IMR-90 (cell line): Measurements from ENCODE around the gene NIPBL.

ENCODE experiments used
- BHLHE40 ChIP-seq: fragments of 150-350 bp; IDR thresholded peaks from 2 replicates; pipeline ENCODE4 v1.6.1; 2016; ENCODE audit warnings: mild to moderate bottlenecking, low read depth, low read length
- CEBPB ChIP-seq: IDR thresholded peaks from 2 replicates; pipeline ENCODE4 v1.6.1; 2012; ENCODE audit warnings: low read depth, low read length, improper control_type of control experiment
- ELK1 ChIP-seq: fragments of 150-350 bp; IDR thresholded peaks from 2 replicates; pipeline ENCODE4 v1.6.1; 2016; ENCODE audit warnings: low read depth, mild to moderate bottlenecking, low read length, moderate library complexity, borderline replicate concordance
- FOS ChIP-seq: fragments of 150-350 bp; IDR thresholded peaks from 2 replicates; pipeline ENCODE4 v1.6.1; 2016; ENCODE audit warnings: low read depth, low read length
- MAZ ChIP-seq: IDR thresholded peaks from 2 replicates; pipeline ENCODE4 v1.6.1; 2012; ENCODE audit warnings: low read depth, mild to moderate bottlenecking, low read length, improper control_type of control experiment, moderate library complexity, borderline replicate concordance
- NFE2L2 ChIP-seq: fragments of 150-350 bp; IDR thresholded peaks from 2 replicates; pipeline ENCODE4 v1.6.1; 2016; ENCODE audit warnings: low read depth, mild to moderate bottlenecking, low read length
- POLR2A ChIP-seq: IDR thresholded peaks from 2 replicates; pipeline ENCODE4 v1.6.1; 2012; ENCODE audit warnings: mild to moderate bottlenecking, low read depth, low read length
- RAD21 ChIP-seq: IDR thresholded peaks from 2 replicates; pipeline ENCODE4 v1.6.1; 2012; ENCODE audit warnings: low read length, improper control_type of control experiment
- RCOR1 ChIP-seq: IDR thresholded peaks from 2 replicates; pipeline ENCODE4 v1.6.1; 2012; ENCODE audit warnings: mild to moderate bottlenecking, low read length, improper control_type of control experiment; ENCODE audit not compliant: insufficient replicate concordance
- RFX5 ChIP-seq: IDR thresholded peaks from 2 replicates; pipeline ENCODE4 v1.8.0; 2012; ENCODE audit warnings: low read depth, mild to moderate bottlenecking, low read length, moderate library complexity
- SMC3 ChIP-seq: fragments of 150-350 bp; IDR thresholded peaks from 2 replicates; pipeline ENCODE4 v1.6.1; 2016; ENCODE audit warnings: low read depth, mild to moderate bottlenecking, antibody characterized with exemption, low read length, moderate library complexity
- USF2 ChIP-seq: fragments of 150-350 bp; IDR thresholded peaks from 2 replicates; pipeline ENCODE4 v1.6.1; 2017; ENCODE audit warnings: mild to moderate bottlenecking, antibody characterized with exemption, low read length, low read depth
- TF ChIP-seq, protein P1 (sequence below): conservative IDR thresholded peaks from 2 replicates; pipeline ENCODE4 v1.5.1; 2012; ENCODE audit warnings: mild to moderate bottlenecking, low read depth, low read length, improper control_type of control experiment

DNA sequence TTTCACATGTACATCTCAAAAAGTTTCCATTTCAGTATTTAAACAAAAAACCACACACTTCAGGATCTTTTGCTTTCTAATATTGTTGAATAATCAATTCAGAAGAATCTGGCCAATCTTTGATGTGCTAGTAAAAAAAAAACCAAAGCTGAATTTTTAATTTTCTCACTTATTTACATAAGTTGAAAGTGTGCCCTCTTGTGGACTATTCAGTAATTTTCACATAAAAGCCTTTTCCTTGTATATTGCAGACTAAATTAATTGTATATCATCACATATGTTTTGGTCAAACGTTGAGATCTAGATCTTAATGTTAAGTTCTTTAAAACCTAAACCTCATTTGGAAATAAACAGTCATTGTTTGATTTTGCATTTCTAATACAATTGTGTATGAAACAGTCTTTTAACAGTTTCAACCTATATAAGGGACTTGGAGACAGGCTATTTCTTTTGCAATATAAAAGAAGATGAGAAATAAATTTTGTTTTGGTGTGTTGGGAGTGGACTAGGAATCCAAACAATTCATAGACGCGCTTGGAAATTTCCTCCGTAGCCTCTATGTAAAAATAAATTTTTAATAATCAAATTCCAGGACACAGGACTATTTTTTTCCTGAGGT, 68.1 kb downstream of the NIPBL start:
- TF ChIP-seq FOS (no peak), RAD21 (peak; percentile 35; the same call in 1 of the 2 replicates), SMC3 (peak; percentile 53; the same call in 1 of the 2 replicates), BHLHE40 (no peak), POLR2A (no peak), ELK1 (no peak), RFX5 (no peak), RCOR1 (no peak), MAZ (no peak), USF2 (no peak), NFE2L2 (no peak), CEBPB (no peak)
- TF ChIP-seq, protein P1, sequence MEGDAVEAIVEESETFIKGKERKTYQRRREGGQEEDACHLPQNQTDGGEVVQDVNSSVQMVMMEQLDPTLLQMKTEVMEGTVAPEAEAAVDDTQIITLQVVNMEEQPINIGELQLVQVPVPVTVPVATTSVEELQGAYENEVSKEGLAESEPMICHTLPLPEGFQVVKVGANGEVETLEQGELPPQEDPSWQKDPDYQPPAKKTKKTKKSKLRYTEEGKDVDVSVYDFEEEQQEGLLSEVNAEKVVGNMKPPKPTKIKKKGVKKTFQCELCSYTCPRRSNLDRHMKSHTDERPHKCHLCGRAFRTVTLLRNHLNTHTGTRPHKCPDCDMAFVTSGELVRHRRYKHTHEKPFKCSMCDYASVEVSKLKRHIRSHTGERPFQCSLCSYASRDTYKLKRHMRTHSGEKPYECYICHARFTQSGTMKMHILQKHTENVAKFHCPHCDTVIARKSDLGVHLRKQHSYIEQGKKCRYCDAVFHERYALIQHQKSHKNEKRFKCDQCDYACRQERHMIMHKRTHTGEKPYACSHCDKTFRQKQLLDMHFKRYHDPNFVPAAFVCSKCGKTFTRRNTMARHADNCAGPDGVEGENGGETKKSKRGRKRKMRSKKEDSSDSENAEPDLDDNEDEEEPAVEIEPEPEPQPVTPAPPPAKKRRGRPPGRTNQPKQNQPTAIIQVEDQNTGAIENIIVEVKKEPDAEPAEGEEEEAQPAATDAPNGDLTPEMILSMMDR: peak; percentile 57
